Mucosa of stomach (tissue), 1 donor: ENCODE results near the gene MALAT1.

Experiments
- H3K27me3 ChIP-seq: one replicate; pipeline ENCODE4 v1.7.0; 2013; ENCODE audit warnings: mild to moderate bottlenecking, low read length; ENCODE audit not compliant: control insufficient read depth, insufficient read depth
- H3K36me3 ChIP-seq: one replicate; pipeline ENCODE4 v1.7.0; 2013; ENCODE audit warnings: low read length; ENCODE audit not compliant: control insufficient read depth, insufficient read depth
- H3K4me1 ChIP-seq: one replicate; pipeline ENCODE4 v1.7.0; 2013; ENCODE audit warnings: mild to moderate bottlenecking, low read length; ENCODE audit not compliant: control insufficient read depth, insufficient read depth
- H3K4me3 ChIP-seq: one replicate; pipeline ENCODE4 v1.7.0; 2013; ENCODE audit warnings: low read length
- H3K9ac ChIP-seq: one replicate; pipeline ENCODE4 v1.7.0; 2013; ENCODE audit warnings: mild to moderate bottlenecking, low read length, moderate library complexity
- H3K9me3 ChIP-seq: one replicate; pipeline ENCODE4 v1.7.0; 2013; ENCODE audit warnings: mild to moderate bottlenecking, low read length, moderate library complexity; ENCODE audit not compliant: control insufficient read depth
- donor health status: Pancreatic carcinoma.

MALAT1 gene

DNA sequence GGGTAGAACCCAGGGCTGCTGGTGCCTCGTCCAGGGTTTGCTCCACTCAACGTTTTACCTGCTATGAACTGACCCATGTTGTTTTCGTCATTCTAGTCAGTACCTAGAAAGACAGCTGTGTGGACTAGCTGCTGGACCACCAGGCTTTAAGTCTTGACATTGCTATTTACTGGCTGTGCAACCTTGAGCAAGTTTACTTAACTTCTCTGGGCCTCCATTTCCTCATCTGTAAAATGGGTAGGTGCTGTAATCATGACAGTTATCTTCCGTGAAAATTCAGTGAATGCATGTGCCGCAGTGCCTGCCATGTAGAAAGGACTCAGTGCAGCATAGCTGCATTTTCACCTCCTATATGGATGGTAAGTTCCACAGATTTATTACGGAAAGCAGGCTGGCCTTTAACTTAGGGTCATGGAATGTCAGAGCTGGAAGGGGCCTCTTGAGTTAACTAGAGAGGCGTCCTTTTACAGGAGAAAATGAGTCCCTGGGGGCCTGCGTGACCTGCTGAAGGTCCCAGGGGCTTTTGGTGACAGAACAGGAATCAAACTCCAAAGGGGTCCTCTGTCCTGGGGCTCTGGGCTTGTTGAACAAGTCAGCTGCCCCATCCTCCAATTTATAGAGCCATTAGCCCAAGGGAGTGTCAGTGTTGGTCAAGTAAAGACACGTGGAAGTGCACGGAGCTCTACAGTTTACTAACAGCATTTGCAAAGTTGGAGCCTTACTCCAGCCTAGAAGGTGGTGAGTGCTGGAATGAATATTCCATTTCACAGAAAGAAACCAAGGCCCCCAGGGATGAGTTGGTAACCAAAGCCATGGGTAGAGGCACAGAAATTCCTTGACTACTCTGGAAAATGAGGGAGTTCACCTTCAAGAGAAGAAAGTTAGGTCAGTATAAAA lies 12.0 kb upstream of the MALAT1 start:
- H3K4me3 ChIP-seq, result no peak overlapping the region
- H3K27me3 ChIP-seq, result no peaks in the 10 kb centered on the region
- H3K9ac ChIP-seq, result peak overlapping the region; percentile 2

DNA sequence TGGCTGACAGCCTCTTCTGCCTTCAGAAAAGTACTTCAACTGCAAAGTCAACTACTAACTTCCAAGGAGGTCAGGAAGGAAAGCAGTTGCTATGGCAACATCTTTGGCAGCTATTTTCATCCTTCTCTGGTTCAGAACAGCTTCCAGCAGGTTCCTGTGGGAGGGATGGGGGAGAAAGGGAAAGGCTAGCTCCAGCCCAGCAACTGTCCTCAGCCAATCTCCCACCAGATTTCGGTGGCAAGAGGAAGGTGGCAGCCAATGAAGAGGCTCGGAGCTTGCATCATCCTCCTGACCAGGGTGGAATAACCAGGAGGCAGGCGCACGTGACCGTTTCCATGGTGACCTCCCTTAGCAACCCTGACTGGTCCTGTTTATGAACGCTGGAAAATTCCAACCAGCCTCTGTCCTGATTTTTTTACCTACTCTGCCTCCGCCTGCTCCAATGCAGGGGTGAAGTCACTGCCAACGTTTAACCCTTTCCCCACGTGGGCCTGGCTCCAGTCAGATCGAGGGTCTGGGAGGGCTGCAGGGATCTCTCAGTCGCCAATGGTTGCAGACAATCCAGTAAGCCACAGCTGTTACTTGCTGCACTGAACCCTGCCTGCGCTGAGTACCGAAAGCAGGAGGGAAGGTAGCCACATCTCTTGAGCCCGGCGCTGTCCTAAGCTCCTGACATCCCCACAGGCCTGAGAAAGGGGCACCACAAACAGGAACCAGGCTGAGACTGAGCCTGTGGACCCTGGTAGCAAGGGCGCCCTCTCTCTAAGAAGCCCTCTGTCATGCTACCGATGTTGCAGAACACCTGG lies 11.2 kb upstream of the MALAT1 start:
- Histone ChIP-seq H3K4me3 (peak overlapping the region; percentile 34), H3K9ac (peak overlapping the region; percentile 71), H3K9me3 (no peaks in the 10 kb centered on the region), H3K36me3 (no peaks in the 10 kb centered on the region), H3K4me1 (peaks cover 74% of the 10 kb centered on the region), H3K27me3 (no peaks in the 10 kb centered on the region)

More for the DNA sequence above, 12.0 kb upstream of the MALAT1 start:
- H3K4me1 ChIP-seq, result peaks cover 65% of the 10 kb centered on the region
- H3K36me3 ChIP-seq, result no peaks in the 10 kb centered on the region
- no peaks in the 10 kb centered on the region for H3K9me3 ChIP-seq

- peak overlapping the region; percentile 34 for H3K4me3 ChIP-seq
- no peaks in the 10 kb centered on the region for H3K9me3 ChIP-seq
- peaks cover 81% of the 10 kb centered on the region for H3K4me1 ChIP-seq
- H3K27me3 ChIP-seq, result no peaks in the 10 kb centered on the region
- H3K36me3 ChIP-seq, result no peaks in the 10 kb centered on the region
- H3K9ac ChIP-seq, result peak overlapping the region; percentile 71
Observed at GRCh38 chr11:65488273-65489034, 10.4 kb upstream of the MALAT1 start.

- Histone ChIP-seq H3K9ac (peak overlapping the region; percentile 71), H3K36me3 (no peaks in the 10 kb centered on the region), H3K27me3 (no peaks in the 10 kb centered on the region), H3K4me1 (peaks cover 89% of the 10 kb centered on the region), H3K4me3 (no peak overlapping the region), H3K9me3 (no peaks in the 10 kb centered on the region)
Observed at GRCh38 chr11:65489035-65489705, 9.7 kb upstream of the MALAT1 start.

DNA sequence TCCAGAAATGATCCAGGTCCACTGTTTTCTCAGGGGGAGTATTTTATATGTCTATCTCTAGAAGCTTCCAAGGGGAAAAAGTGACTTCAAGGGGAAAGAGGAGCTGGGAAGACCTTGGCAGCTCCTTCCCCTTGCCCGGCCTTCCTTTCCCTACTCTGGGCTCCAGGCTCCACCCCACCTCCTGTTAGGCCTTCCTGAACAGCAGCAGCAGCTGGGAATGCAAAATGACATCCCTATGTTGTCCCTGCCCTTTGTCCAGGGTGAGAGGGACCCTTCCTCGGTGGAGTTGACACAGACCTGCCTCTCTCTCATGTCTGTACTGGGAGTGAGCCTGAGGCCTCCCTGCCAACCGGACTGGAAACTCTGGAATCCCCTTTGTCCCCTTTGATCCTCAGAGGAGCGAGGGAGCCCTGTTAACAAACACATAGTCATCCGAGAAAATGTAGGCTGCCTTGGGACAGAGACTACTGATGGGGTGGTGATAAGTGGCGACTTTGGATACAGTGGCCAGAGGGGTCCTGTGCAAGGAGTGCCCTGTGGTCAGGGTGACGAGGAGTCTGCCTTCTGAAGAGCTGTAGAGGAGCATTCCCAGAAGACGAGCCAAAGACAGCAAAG lies 9.0 kb upstream of the MALAT1 start:
- no peaks in the 10 kb centered on the region for H3K9me3 ChIP-seq
- H3K4me3 ChIP-seq, result no peak overlapping the region
- H3K27me3 ChIP-seq, result no peaks in the 10 kb centered on the region
- H3K36me3 ChIP-seq, result no peaks in the 10 kb centered on the region
- H3K9ac ChIP-seq, result peak overlapping the region; percentile 38
- peaks cover 94% of the 10 kb centered on the region for H3K4me1 ChIP-seq

- peak overlapping the region; percentile 30 for H3K9ac ChIP-seq
- H3K36me3 ChIP-seq, result no peaks in the 10 kb centered on the region
- H3K9me3 ChIP-seq, result no peaks in the 10 kb centered on the region
- peaks cover 82% of the 10 kb centered on the region for H3K4me1 ChIP-seq
- no peaks in the 10 kb centered on the region for H3K27me3 ChIP-seq
- no peak overlapping the region for H3K4me3 ChIP-seq
Observed at GRCh38 chr11:65491163-65491465, 7.7 kb upstream of the MALAT1 start.

DNA sequence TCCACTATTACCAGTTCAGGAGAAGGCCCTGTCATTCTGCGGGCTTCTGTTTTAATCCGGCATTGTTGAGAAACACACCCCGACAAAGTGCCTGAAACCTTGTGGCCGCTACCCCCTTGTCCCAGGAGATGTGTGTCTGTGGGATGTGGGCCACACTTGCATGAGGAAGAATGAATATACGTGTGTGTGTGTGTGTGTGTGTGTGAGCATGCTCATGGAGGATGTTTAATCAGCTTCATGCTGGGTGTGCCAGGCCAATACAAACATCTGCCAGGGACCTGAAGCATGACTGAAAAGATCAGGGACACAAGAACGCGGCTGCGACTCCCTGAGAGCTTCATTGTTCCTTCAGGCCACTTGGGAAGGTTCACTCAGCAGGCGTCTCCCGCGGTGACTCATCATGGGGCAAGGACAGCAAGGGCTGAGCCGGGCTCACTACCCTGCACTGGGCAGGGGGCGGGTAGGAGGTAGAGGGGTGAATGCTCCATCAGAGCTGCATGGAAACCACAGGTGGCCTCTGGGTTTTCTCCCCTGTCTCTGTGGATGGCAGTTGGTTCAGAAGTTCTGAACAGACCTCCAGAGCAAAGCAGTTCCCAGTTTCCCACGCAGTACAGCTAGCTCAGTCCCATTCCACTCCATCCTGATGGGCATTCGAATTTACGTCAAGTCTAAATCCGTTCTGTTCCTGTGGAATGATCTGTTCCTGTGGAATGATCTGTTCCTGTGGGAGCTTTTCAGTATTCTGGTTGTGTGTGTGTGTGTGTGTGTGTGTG lies 7.0 kb upstream of the MALAT1 start:
- Histone ChIP-seq H3K4me3 (no peak overlapping the region), H3K4me1 (peaks cover 85% of the 10 kb centered on the region), H3K27me3 (no peaks in the 10 kb centered on the region), H3K9me3 (no peaks in the 10 kb centered on the region), H3K36me3 (no peaks in the 10 kb centered on the region), H3K9ac (peak overlapping the region; percentile 30)

- H3K4me3 ChIP-seq, result no peak overlapping the region
- no peaks in the 10 kb centered on the region for H3K27me3 ChIP-seq
- H3K4me1 ChIP-seq, result peaks cover 84% of the 10 kb centered on the region
- H3K36me3 ChIP-seq, result no peaks in the 10 kb centered on the region
- peak overlapping the region; percentile 30 for H3K9ac ChIP-seq
- H3K9me3 ChIP-seq, result no peaks in the 10 kb centered on the region
Observed at GRCh38 chr11:65492387-65492636, 6.5 kb upstream of the MALAT1 start.

DNA sequence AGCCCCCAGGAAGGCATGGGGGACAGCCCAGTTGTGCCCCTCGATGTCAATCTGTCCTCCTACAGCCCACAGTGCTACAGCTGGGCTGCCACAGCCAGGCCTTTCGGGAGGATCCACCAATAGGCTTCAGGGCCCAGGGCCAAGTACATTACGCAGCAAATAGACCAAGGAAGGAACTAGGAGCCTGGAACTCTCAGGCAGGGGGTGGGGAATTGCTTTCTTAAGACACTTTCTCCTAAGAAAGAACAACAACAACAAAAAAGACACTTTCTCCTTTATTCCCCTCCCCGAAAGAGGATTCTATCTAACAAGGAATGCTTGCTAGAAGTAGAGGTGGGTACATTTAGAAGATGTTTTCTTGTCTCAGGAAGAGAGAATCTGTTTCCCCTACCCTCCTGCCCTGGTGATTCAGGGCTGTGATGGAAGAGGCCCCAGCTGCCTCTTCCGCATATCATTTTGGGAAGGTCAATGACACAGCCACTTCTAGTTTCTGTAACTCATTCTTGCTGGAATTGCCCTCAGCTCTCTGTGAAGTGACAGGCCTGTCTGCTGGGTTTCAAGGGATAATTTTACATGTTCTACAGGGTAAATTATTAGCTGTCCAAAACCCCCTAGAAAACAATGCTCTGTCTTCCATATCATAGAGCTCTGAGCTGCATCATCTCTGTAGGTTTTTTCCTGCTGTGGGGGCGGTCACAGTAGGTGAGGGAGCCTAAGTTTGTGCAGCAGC lies 6.0 kb upstream of the MALAT1 start:
- no peaks in the 10 kb centered on the region for H3K27me3 ChIP-seq
- no peaks in the 10 kb centered on the region for H3K9me3 ChIP-seq
- H3K9ac ChIP-seq, result peak overlapping the region; percentile 30
- H3K36me3 ChIP-seq, result no peaks in the 10 kb centered on the region
- H3K4me3 ChIP-seq, result no peak overlapping the region
- peaks cover 83% of the 10 kb centered on the region for H3K4me1 ChIP-seq

DNA sequence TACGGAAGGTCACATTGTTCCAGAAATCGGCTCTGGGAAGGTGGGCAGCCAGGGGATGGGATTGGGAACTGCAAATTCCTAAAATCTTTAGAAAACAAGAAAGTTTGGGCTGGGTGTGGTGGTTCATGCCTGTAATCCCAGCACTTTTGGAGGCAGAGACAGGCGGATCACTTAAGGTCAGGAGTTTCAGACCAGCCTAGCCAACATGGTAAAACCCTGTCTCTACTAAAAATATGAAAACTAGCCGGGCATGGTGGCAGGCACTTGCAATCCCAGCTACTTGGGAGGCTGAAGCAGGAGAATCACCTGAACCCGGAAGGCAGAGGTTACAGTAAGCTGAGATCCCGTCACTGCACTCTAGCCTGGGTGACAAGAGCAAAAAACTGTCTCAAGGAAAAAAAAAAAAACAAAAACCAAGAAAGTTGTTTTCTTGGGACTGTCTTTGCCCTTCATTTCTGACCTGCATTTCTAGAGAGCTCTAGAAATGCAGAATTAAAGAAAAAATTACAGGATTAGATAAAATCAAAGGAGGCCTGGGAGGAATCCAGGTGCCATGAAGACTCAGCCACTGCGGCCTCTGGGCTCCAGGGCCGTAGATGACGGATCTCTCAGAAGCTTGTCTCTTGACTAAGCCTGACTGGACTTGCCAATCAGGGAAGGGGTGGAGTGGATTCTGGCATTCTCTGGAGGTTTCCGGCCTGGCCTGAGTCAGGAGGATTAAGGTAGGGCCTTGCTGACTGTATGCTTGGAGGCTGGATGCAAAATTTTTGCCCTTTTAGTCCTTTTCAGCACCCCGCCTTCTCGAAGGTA lies 5.3 kb upstream of the MALAT1 start:
- H3K9ac ChIP-seq, result peak overlapping the region; percentile 30
- no peaks in the 10 kb centered on the region for H3K9me3 ChIP-seq
- H3K36me3 ChIP-seq, result no peaks in the 10 kb centered on the region
- peaks cover 75% of the 10 kb centered on the region for H3K4me1 ChIP-seq
- H3K27me3 ChIP-seq, result no peaks in the 10 kb centered on the region
- no peak overlapping the region for H3K4me3 ChIP-seq
